Measurements from ENCODE around the gene GOPC. TPM values are rescaled to one million over a fixed set of nuclear protein-coding genes. Genes with fewer than 3 reads are reported as not detected.

GOPC gene
- total RNA-seq, 6 donors from 2014 or later, result 8.4 to 34.8 (median 19.6) TPM

GRCh38 chr6:117616391-117617209 is 14.3 kb upstream of the GOPC start:
- ATAC-seq (ENCODE audit: low FRiP score in 2 of 2) (no peak), DNase-seq (no peak)
- H3K36me3 ChIP-seq, result no peaks in the 10 kb centered on the region
- no peak overlapping the region for H3K27ac ChIP-seq
- TF ChIP-seq EP300 (IDR thresholded peaks at IDR 0.05) (no peak), POLR2A (IDR thresholded peaks at IDR 0.05) (no peak), POLR2AphosphoS5 (IDR thresholded peaks at IDR 0.05) (no peak)
- TF ChIP-seq, protein P1, sequence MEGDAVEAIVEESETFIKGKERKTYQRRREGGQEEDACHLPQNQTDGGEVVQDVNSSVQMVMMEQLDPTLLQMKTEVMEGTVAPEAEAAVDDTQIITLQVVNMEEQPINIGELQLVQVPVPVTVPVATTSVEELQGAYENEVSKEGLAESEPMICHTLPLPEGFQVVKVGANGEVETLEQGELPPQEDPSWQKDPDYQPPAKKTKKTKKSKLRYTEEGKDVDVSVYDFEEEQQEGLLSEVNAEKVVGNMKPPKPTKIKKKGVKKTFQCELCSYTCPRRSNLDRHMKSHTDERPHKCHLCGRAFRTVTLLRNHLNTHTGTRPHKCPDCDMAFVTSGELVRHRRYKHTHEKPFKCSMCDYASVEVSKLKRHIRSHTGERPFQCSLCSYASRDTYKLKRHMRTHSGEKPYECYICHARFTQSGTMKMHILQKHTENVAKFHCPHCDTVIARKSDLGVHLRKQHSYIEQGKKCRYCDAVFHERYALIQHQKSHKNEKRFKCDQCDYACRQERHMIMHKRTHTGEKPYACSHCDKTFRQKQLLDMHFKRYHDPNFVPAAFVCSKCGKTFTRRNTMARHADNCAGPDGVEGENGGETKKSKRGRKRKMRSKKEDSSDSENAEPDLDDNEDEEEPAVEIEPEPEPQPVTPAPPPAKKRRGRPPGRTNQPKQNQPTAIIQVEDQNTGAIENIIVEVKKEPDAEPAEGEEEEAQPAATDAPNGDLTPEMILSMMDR (IDR thresholded peaks at IDR 0.05), result no peak
- H3K27me3 ChIP-seq, result no peaks in the 10 kb centered on the region
- 72 to 76% methylated on average over 8 of the region's 8 CpGs for WGBS, 2 donors
- no peak overlapping the region for H3K4me3 ChIP-seq
- no peaks in the 10 kb centered on the region for H3K4me1 ChIP-seq
- no peaks in the 10 kb centered on the region for H3K9me3 ChIP-seq

DNA sequence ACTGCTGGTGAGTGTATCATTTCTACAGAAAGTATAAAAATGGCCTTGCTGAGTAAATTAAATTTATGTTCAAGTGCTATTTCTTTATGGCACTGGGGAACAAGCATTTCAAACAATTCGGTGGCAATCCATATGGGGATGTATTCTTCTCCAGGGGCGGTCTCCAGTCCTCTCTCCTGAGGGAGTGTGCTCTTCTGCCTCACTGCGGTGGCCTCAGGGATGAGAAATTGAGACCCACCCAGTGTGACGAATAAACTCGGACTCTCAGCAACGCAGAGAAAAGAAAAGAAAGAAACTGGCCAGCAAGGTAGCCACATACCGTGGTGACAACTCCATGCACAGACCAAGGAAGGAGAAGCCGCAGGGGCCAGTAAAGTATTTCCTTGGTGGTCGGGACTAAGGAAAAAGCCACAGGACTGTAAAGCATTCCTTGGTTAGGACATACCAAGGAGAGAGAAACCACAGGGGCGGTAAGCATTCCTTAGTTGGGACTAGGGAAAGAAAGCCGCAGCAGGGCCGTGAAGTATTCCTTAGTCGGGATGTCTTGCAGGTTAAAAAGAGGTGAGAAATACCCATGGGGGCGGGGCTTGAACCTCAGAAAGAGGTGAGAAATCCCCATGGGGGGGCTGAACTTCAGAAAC is 13.6 kb upstream of the GOPC start:
- ATAC-seq (ENCODE audit: low FRiP score in 2 of 2), result no peak
- no peak overlapping the region for H3K4me3 ChIP-seq
- no peaks in the 10 kb centered on the region for H3K27me3 ChIP-seq

GRCh38 chr6:117613920-117614560 is 11.7 kb upstream of the GOPC start:
- no peak for TF ChIP-seq EP300 (IDR thresholded peaks at IDR 0.05)
- no peak for TF ChIP-seq POLR2AphosphoS5 (IDR thresholded peaks at IDR 0.05)
- TF ChIP-seq POLR2A (IDR thresholded peaks at IDR 0.05), result no peak
- TF ChIP-seq, protein P1 (IDR thresholded peaks at IDR 0.05), result no peak
- no peak overlapping the region for H3K27ac ChIP-seq
- no peak overlapping the region for H3K4me3 ChIP-seq
- DNase-seq, result no peak
- H3K4me1 ChIP-seq, result no peaks in the 10 kb centered on the region
- no peak for ATAC-seq (ENCODE audit: low FRiP score in 2 of 2)
- H3K27me3 ChIP-seq, result no peaks in the 10 kb centered on the region
- H3K9me3 ChIP-seq, result no peaks in the 10 kb centered on the region
- WGBS, 2 donors, result 80 to 81% methylated on average over 4 of the region's 4 CpGs
- no peaks in the 10 kb centered on the region for H3K36me3 ChIP-seq

More for the DNA sequence above, 13.6 kb upstream of the GOPC start:
- TF ChIP-seq, protein P1 (IDR thresholded peaks at IDR 0.05), result no peak
- TF ChIP-seq EP300 (IDR thresholded peaks at IDR 0.05) (no peak), POLR2AphosphoS5 (IDR thresholded peaks at IDR 0.05) (no peak), POLR2A (IDR thresholded peaks at IDR 0.05) (no peak)
- no peaks in the 10 kb centered on the region for H3K36me3 ChIP-seq
- no peak for DNase-seq
- H3K9me3 ChIP-seq, result no peaks in the 10 kb centered on the region
- 88 to 94% methylated on average over 14 of the region's 14 CpGs for WGBS, 2 donors
- no peaks in the 10 kb centered on the region for H3K4me1 ChIP-seq
- H3K27ac ChIP-seq, result no peak overlapping the region

DNA sequence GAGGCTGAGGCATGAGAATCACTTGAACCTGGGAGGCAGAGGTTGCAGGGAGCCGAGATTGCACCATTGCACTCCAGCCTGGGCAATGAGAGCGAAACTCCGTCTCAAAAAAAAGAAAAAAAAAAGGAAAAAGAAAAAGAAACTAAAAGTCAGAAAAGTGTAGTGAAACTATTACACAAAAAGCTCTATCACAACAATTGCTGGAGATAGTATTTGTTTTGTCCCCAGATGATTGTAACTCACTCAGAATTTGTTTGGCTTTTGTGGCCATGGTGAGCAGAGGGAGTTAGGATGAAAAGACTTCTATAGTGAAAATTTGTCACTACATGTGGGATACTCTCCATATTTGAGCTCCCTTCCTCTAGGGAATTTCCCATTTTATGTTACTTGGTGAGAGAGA is 5.2 kb upstream of the GOPC start:
- no peaks in the 10 kb centered on the region for H3K36me3 ChIP-seq
- no peak overlapping the region for H3K27ac ChIP-seq
- no peaks in the 10 kb centered on the region for H3K9me3 ChIP-seq
- no peaks in the 10 kb centered on the region for H3K27me3 ChIP-seq
- H3K4me1 ChIP-seq, result peaks cover 0 to 6% (median 3%) of the 10 kb centered on the region in 4 donors
- H3K4me3 ChIP-seq, result no peak overlapping the region
- WGBS, 2 donors, result 69 to 75% methylated on average over 3 of the region's 3 CpGs
- TF ChIP-seq EP300 (IDR thresholded peaks at IDR 0.05) (no peak), POLR2AphosphoS5 (IDR thresholded peaks at IDR 0.05) (no peak), POLR2A (IDR thresholded peaks at IDR 0.05) (no peak)
- TF ChIP-seq, protein P1 (IDR thresholded peaks at IDR 0.05), result no peak
- no peak for ATAC-seq (ENCODE audit: low FRiP score in 2 of 2)
- DNase-seq, result no peak
